ENCODE results near the gene ITGB3BP. TPM values are rescaled to one million over a fixed set of nuclear protein-coding genes. Genes with fewer than 3 reads are reported as not detected.

Gene ITGB3BP
- total and polyA plus RNA-seq, 4 donors = 7.2 to 23.8 (median 20.6) TPM

DNA sequence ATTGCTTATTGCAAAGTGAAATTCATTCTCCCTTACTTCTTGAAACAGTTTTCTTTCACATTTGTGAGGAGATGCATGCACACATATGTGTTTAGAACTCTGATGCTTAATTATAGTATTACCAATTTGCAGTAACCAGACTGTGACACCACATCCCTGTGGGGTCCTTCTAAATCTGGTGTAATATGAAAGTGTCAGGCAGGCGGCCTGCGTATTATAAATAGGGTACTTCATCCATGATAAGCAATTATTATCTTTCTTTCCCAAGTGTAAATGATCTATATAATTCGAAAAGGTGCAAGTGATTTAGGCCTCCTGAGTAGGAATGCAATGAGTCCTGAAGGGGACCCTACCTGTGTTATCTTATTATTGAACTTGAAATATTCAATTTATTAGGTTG lies 1.2 kb upstream of the ITGB3BP start:
- H3K9me3 ChIP-seq (ENCODE audit: control insufficient read depth, low read length) = no peaks in the 10 kb centered on the region
- H3K27me3 ChIP-seq (ENCODE audit: control insufficient read depth in 1 of 2, insufficient read depth in 2 of 2, low read length in 1 of 2) = no peaks in the 10 kb centered on the region
- H3K36me3 ChIP-seq (ENCODE audit: control insufficient read depth in 1 of 2, insufficient read depth in 2 of 2, low read length in 1 of 2) = no peaks in the 10 kb centered on the region
- 45 to 48% methylated on average over 3 of the region's 3 CpGs for WGBS, 2 donors
- no peak overlapping the region for H3K27ac ChIP-seq (ENCODE audit: low read depth in 1 of 2, low read length in 2 of 2)
- DNase-seq = no peak
- H3K4me3 ChIP-seq (ENCODE audit: low read length in 2 of 2) = peak overlapping the region; percentile 98
- H3K4me1 ChIP-seq (ENCODE audit: control insufficient read depth in 1 of 2, insufficient read depth in 2 of 2, low read length in 2 of 2) = no peaks in the 10 kb centered on the region
- ATAC-seq (ENCODE audit: low FRiP score) = no peak
- intact Hi-C loops (cut with DNase I) = no loop called here

DNA sequence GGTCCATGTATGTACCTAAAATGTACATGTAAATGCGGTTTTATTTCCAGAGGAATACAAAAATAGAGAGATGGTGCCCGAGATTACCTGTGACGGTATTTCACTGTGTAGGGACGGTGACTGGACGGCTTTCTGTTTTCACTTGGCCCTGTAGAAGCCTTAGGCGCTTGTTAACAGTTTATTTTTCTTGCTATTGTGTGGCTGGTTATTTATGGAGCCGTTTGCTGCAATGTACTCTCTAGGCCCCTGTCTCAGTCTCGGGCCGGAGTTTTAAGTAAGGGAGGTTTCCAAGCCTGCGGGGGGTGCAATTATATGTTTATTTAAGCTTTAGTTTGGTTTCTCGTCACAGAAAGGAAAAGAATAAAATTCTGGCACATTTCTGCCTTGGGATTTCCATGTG lies 713 bp upstream of the ITGB3BP start:
- Histone ChIP-seq H3K36me3 (ENCODE audit: control insufficient read depth in 1 of 2, insufficient read depth in 2 of 2, low read length in 1 of 2) (no peaks in the 10 kb centered on the region), H3K27me3 (ENCODE audit: control insufficient read depth in 1 of 2, insufficient read depth in 2 of 2, low read length in 1 of 2) (no peaks in the 10 kb centered on the region), H3K9me3 (ENCODE audit: control insufficient read depth, low read length) (no peaks in the 10 kb centered on the region), H3K4me3 (ENCODE audit: low read length in 2 of 2) (peak overlapping the region; percentile 98), H3K4me1 (ENCODE audit: control insufficient read depth in 1 of 2, insufficient read depth in 2 of 2, low read length in 2 of 2) (no peaks in the 10 kb centered on the region), H3K27ac (ENCODE audit: low read depth in 1 of 2, low read length in 2 of 2) (peak overlapping the region in 1 of 2 donors; percentile 99)
- 0 to 1% methylated on average over 11 of the region's 11 CpGs for whole genome bisulfite sequencing, 2 donors
- intact Hi-C loops (cut with DNase I) = no loop called here
- ATAC-seq (ENCODE audit: low FRiP score) = peak; percentile 60
- DNase-seq = no peak

- Histone ChIP-seq H3K27ac (ENCODE audit: low read depth in 1 of 2, low read length in 2 of 2) (no peak overlapping the region), H3K4me3 (ENCODE audit: low read length in 2 of 2) (no peak overlapping the region), H3K9me3 (ENCODE audit: control insufficient read depth, low read length) (no peaks in the 10 kb centered on the region), H3K27me3 (ENCODE audit: control insufficient read depth in 1 of 2, insufficient read depth in 2 of 2, low read length in 1 of 2) (no peaks in the 10 kb centered on the region), H3K4me1 (ENCODE audit: control insufficient read depth in 1 of 2, insufficient read depth in 2 of 2, low read length in 2 of 2) (no peaks in the 10 kb centered on the region), H3K36me3 (ENCODE audit: control insufficient read depth in 1 of 2, insufficient read depth in 2 of 2, low read length in 1 of 2) (no peaks in the 10 kb centered on the region)
- intact Hi-C loops (cut with DNase I) = no loop called here
- 92 to 93% methylated on average over 2 of the region's 2 CpGs for WGBS, 2 donors
- no peak for DNase-seq
- no peak for ATAC-seq (ENCODE audit: low FRiP score)
Measured at GRCh38 chr1:63516629-63517028, 6.4 kb downstream of the ITGB3BP start.

DNA sequence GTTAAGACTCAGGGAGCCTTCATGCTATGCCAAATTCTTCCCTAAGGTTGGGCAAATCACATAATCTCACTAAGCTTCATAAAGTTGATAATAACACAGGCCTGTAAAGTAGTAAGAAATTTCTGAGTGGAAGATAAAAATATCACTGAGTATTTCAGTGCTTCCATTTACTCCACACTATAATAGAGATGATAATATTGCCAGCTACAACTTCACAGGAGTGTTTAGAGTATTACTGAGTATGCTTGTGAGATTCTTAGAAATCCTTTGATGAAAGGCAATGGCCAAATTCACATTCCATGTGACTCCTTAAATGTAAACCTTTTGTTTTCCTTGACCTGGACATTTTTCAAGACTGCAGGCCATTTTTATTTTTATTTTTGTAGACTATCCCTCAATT lies 10.4 kb downstream of the ITGB3BP start:
- intact Hi-C loops (cut with DNase I) = no loop called here

GRCh38 chr1:63509718-63510117 lies 13.3 kb downstream of the ITGB3BP start:
- H3K27me3 ChIP-seq (ENCODE audit: control insufficient read depth in 1 of 2, insufficient read depth in 2 of 2, low read length in 1 of 2) = no peaks in the 10 kb centered on the region
- WGBS, 2 donors = 82 to 85% methylated on average over 10 of the region's 10 CpGs

More for the DNA sequence above, 10.4 kb downstream of the ITGB3BP start:
- Histone ChIP-seq H3K27me3 (ENCODE audit: control insufficient read depth in 1 of 2, insufficient read depth in 2 of 2, low read length in 1 of 2) (no peaks in the 10 kb centered on the region), H3K9me3 (ENCODE audit: control insufficient read depth, low read length) (no peaks in the 10 kb centered on the region), H3K4me1 (ENCODE audit: control insufficient read depth in 1 of 2, insufficient read depth in 2 of 2, low read length in 2 of 2) (no peaks in the 10 kb centered on the region), H3K4me3 (ENCODE audit: low read length in 2 of 2) (no peak overlapping the region), H3K36me3 (ENCODE audit: control insufficient read depth in 1 of 2, insufficient read depth in 2 of 2, low read length in 1 of 2) (no peaks in the 10 kb centered on the region), H3K27ac (ENCODE audit: low read depth in 1 of 2, low read length in 2 of 2) (no peak overlapping the region)
- DNase-seq (no peak), ATAC-seq (ENCODE audit: low FRiP score) (no peak)

DNA sequence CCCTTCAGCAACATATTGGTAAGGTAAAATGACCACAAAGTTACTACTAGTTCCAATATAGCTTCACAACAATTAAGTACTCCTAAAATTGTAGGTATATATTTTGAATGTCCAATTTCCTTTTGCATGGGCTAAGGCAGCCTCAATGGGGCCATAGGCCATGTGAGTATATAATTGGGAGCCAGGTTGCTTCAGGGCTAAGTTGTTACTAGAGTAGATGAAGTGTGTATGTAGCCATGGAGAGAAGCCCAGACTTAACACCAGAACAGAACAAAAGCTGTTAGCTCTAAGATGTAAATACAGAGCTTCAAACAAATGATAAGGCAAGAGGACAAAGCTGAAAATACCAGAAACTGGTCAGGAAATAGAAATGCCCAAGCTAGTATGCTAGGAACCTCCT lies 16.2 kb downstream of the ITGB3BP start:
- no peaks in the 10 kb centered on the region for H3K27me3 ChIP-seq (ENCODE audit: control insufficient read depth in 1 of 2, insufficient read depth in 2 of 2, low read length in 1 of 2)
- H3K4me1 ChIP-seq (ENCODE audit: control insufficient read depth in 1 of 2, insufficient read depth in 2 of 2, low read length in 2 of 2) = no peaks in the 10 kb centered on the region
- no peaks in the 10 kb centered on the region for H3K9me3 ChIP-seq (ENCODE audit: control insufficient read depth, low read length)
- ATAC-seq (ENCODE audit: low FRiP score) = no peak
- H3K27ac ChIP-seq (ENCODE audit: low read depth in 1 of 2, low read length in 2 of 2) = no peak overlapping the region
- no peak overlapping the region for H3K4me3 ChIP-seq (ENCODE audit: low read length in 2 of 2)
- intact Hi-C loops (cut with DNase I) = no loop called here
- DNase-seq = no peak
- H3K36me3 ChIP-seq (ENCODE audit: control insufficient read depth in 1 of 2, insufficient read depth in 2 of 2, low read length in 1 of 2) = peaks cover 3 to 5% of the 10 kb centered on the region in 2 donors

More at GRCh38 chr1:63509718-63510117, 13.3 kb downstream of the ITGB3BP start:
- no peaks in the 10 kb centered on the region for H3K9me3 ChIP-seq (ENCODE audit: control insufficient read depth, low read length)
- DNase-seq (no peak), ATAC-seq (ENCODE audit: low FRiP score) (no peak)
- no peaks in the 10 kb centered on the region for H3K4me1 ChIP-seq (ENCODE audit: control insufficient read depth in 1 of 2, insufficient read depth in 2 of 2, low read length in 2 of 2)
- H3K4me3 ChIP-seq (ENCODE audit: low read length in 2 of 2) = no peak overlapping the region
- intact Hi-C loops (cut with DNase I) = no loop called here
- H3K27ac ChIP-seq (ENCODE audit: low read depth in 1 of 2, low read length in 2 of 2) = no peak overlapping the region
- peaks cover 3 to 5% of the 10 kb centered on the region in 2 donors for H3K36me3 ChIP-seq (ENCODE audit: control insufficient read depth in 1 of 2, insufficient read depth in 2 of 2, low read length in 1 of 2)

- 92 to 94% methylated on average over 3 of the region's 3 CpGs for WGBS, 2 donors
Measured at GRCh38 chr1:63501256-63501655, 21.8 kb downstream of the ITGB3BP start.

DNA sequence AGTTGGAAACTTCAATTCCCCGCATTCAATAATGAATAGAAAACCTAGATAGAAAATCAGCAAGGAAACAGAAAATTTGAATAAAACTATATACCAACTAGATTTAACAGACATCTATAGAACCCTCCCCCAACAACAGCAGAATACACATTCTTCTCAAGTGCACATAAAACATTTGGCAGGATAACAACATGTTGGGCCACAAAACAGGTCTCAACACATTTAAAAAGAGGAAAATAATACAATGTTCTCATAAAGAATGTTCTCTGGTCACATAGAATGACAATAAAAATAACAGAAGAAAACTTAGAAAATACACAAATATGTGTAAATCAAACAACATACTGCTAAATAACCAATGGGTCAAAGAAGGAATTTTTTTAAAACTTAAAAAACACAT lies 24.9 kb downstream of the ITGB3BP start:
- H3K27ac ChIP-seq (ENCODE audit: low read depth in 1 of 2, low read length in 2 of 2) = no peak overlapping the region

More at GRCh38 chr1:63501256-63501655, 21.8 kb downstream of the ITGB3BP start:
- no peak for ATAC-seq (ENCODE audit: low FRiP score)
- intact Hi-C loops (cut with DNase I) = no loop called here
- no peaks in the 10 kb centered on the region for H3K36me3 ChIP-seq (ENCODE audit: control insufficient read depth in 1 of 2, insufficient read depth in 2 of 2, low read length in 1 of 2)
- H3K27ac ChIP-seq (ENCODE audit: low read depth in 1 of 2, low read length in 2 of 2) = no peak overlapping the region
- no peaks in the 10 kb centered on the region for H3K27me3 ChIP-seq (ENCODE audit: control insufficient read depth in 1 of 2, insufficient read depth in 2 of 2, low read length in 1 of 2)
- no peak for DNase-seq
- no peaks in the 10 kb centered on the region for H3K4me1 ChIP-seq (ENCODE audit: control insufficient read depth in 1 of 2, insufficient read depth in 2 of 2, low read length in 2 of 2)
- H3K9me3 ChIP-seq (ENCODE audit: control insufficient read depth, low read length) = no peaks in the 10 kb centered on the region
- no peak overlapping the region for H3K4me3 ChIP-seq (ENCODE audit: low read length in 2 of 2)

DNA sequence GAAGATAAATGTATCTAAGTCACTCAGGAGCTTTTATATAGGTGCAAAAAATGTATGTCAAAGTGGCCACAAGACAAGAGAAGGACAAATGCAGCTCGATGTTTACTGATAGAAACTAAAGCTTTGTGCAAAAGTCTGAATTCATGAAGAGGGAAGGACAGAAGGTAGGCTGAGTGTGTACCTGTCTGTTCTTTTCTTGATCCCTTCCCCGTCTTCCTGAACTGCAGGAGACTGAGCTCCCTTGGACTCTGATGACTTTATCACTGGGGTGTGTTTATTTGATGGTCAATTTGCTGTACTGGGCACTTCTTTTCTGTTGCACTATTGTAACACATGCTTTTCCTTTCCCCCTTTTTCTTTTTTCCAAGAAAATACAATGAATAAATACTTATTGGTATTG lies 25.4 kb downstream of the ITGB3BP start:
- 94 to 95% methylated on average over 2 of the region's 2 CpGs for WGBS, 2 donors
- Histone ChIP-seq H3K36me3 (ENCODE audit: control insufficient read depth in 1 of 2, insufficient read depth in 2 of 2, low read length in 1 of 2) (no peaks in the 10 kb centered on the region), H3K9me3 (ENCODE audit: control insufficient read depth, low read length) (no peaks in the 10 kb centered on the region), H3K27ac (ENCODE audit: low read depth in 1 of 2, low read length in 2 of 2) (no peak overlapping the region), H3K27me3 (ENCODE audit: control insufficient read depth in 1 of 2, insufficient read depth in 2 of 2, low read length in 1 of 2) (no peaks in the 10 kb centered on the region), H3K4me1 (ENCODE audit: control insufficient read depth in 1 of 2, insufficient read depth in 2 of 2, low read length in 2 of 2) (no peaks in the 10 kb centered on the region), H3K4me3 (ENCODE audit: low read length in 2 of 2) (no peak overlapping the region)
- intact Hi-C loops (cut with DNase I) = no loop called here
- no peak for ATAC-seq (ENCODE audit: low FRiP score)
- no peak for DNase-seq

More for the DNA sequence above, 24.9 kb downstream of the ITGB3BP start:
- intact Hi-C loops (cut with DNase I) = no loop called here
- Histone ChIP-seq H3K27me3 (ENCODE audit: control insufficient read depth in 1 of 2, insufficient read depth in 2 of 2, low read length in 1 of 2) (no peaks in the 10 kb centered on the region), H3K4me1 (ENCODE audit: control insufficient read depth in 1 of 2, insufficient read depth in 2 of 2, low read length in 2 of 2) (no peaks in the 10 kb centered on the region), H3K36me3 (ENCODE audit: control insufficient read depth in 1 of 2, insufficient read depth in 2 of 2, low read length in 1 of 2) (no peaks in the 10 kb centered on the region), H3K4me3 (ENCODE audit: low read length in 2 of 2) (no peak overlapping the region), H3K9me3 (ENCODE audit: control insufficient read depth, low read length) (no peaks in the 10 kb centered on the region)
- 58 to 100% methylated on average over 1 of the region's 1 CpG for WGBS, 2 donors
- ATAC-seq (ENCODE audit: low FRiP score) (no peak), DNase-seq (no peak)

Data from aorta (tissue), 5 donors.